Left lung (tissue), 10 donors: Measurements from ENCODE around the gene CWC27. TPM values are rescaled to one million over a fixed set of nuclear protein-coding genes. Genes with fewer than 3 reads are reported as not detected.
"Not testable (repeated sequence)": the region's sequence is repeated elsewhere in the genome, so short reads cannot be mapped to it uniquely, and the experiment has no call there.

Experiments used
- ATAC-seq: fragments of 200-7000 bp; cut with Tn5 transposase; one replicate; pipeline ENCODE4 v1.9.1; 2020; ENCODE audit warnings: moderate library complexity
- DNase-seq, 4 donors: peaks; one replicate each; pipeline ENCODE4 v3.0.0-alpha.2; 2013 to 2020
- H3K27ac ChIP-seq, 2 donors: fragments of 200-600 bp; sonication (generic) in 1 of 2; one replicate each; pipeline versions ENCODE4 v1.5.0 to v1.8.0; 2020 to 2021
- H3K27me3 ChIP-seq, 2 donors: fragments of 200-600 bp; sonication (generic) in 1 of 2; one replicate each; pipeline versions ENCODE4 v1.5.0 to v1.8.0; 2020 to 2021
- H3K36me3 ChIP-seq, 2 donors: fragments of 200-600 bp; sonication (generic) in 1 of 2; one replicate each; pipeline versions ENCODE4 v1.5.0 to v1.8.0; 2020 to 2021
- H3K4me1 ChIP-seq, 2 donors: fragments of 200-600 bp; one replicate each; pipeline ENCODE4 v1.8.0; 2021
- H3K4me3 ChIP-seq, 2 donors: fragments of 200-600 bp; sonication (generic) in 1 of 2; one replicate each; pipeline versions ENCODE4 v1.5.0 to v1.8.0; 2020 to 2021; ENCODE audit warnings: mild to moderate bottlenecking in 1 of 2
- H3K9me3 ChIP-seq, 2 donors: fragments of 200-600 bp; sonication (generic) in 1 of 2; one replicate each; pipeline versions ENCODE4 v1.5.0 to v1.8.0; 2020 to 2021
- CTCF ChIP-seq, 2 donors: fragments of 200-600 bp; sonication (generic) in 1 of 2; IDR thresholded peaks; one replicate each; pipeline versions ENCODE4 v1.5.0 to v1.8.0; 2021; ENCODE audit warnings: antibody characterized with exemption in 2 of 2
- intact Hi-C, 2 donors: fragments of 100-400 bp; cut with DNase I; formaldehyde crosslinking; loops; one replicate each; pipeline versions ENCODE4 v1.11.2 to v1.14.2; 2022
- polyA plus RNA-seq, 6 donors: library from polyadenylated mRNA; unstranded; fragments of 120-200 nt; gene quantifications; one replicate each; pipeline ENCODE4 v1.2.1, GENCODE V29; 2013; ENCODE audit not compliant: insufficient read length in 6 of 6
- total RNA-seq, 2 donors: library from RNA; stranded (reverse); fragmentation: NEBNext Ultra II Directional; extraction: Animal tissue kit (Norgen Biotek cat#: 25700); gene quantifications; one replicate each; pipeline ENCODE4 v1.2.1, GENCODE V29; 2021
- donor health status: DM: no; HTN: yes; CAD: no.
- donor health status: DM: no; HTN: no; CAD: no.

The CWC27 gene
- total and polyA plus RNA-seq, 8 donors, result 14.3 to 45.4 (median 36.3) TPM

GRCh38 chr5:64884541-64884940 is 115.8 kb downstream of the CWC27 start:
- DNase-seq (no peak), ATAC-seq (no peak)
- H3K27me3 ChIP-seq, result no peaks in the 10 kb centered on the region
- H3K9me3 ChIP-seq, result no peaks in the 10 kb centered on the region
- TF ChIP-seq CTCF (IDR thresholded peaks at IDR 0.05), result no peak
- no peaks in the 10 kb centered on the region for H3K36me3 ChIP-seq
- H3K4me1 ChIP-seq, result no peaks in the 10 kb centered on the region
- no peak overlapping the region for H3K27ac ChIP-seq
- H3K4me3 ChIP-seq, result no peak overlapping the region
- intact Hi-C loops, result no loop called here

GRCh38 chr5:64887910-64888309 is 119.2 kb downstream of the CWC27 start:
- intact Hi-C loops, result no loop called here
- H3K4me3 ChIP-seq, result no peak overlapping the region
- no peak for TF ChIP-seq CTCF (IDR thresholded peaks at IDR 0.05)
- no peaks in the 10 kb centered on the region for H3K36me3 ChIP-seq
- H3K27me3 ChIP-seq, result no peaks in the 10 kb centered on the region
- ATAC-seq (no peak), DNase-seq (no peak)
- H3K9me3 ChIP-seq, result no peaks in the 10 kb centered on the region
- H3K27ac ChIP-seq, result no peak overlapping the region
- no peaks in the 10 kb centered on the region for H3K4me1 ChIP-seq

DNA sequence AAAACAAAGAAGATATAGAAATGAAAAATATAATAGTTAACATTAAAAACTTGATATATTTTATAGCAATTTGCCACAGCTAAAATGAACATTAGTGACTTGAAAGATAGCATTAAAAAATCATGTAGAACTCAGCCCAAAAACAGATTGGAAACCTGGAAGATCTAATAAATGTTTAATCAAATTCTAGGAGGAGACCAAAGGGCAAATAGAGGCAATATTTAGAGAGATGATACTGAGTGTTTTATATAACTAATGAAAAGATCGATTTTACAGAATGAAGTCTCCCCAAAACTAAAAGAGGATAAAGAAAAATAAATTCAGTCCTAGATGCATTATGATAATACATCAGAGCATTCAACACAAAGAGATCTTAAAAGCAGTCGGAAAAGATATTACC is 127.0 kb downstream of the CWC27 start:
- Histone ChIP-seq H3K4me3 (no peak overlapping the region), H3K4me1 (no peaks in the 10 kb centered on the region), H3K27ac (no peak overlapping the region), H3K9me3 (peaks cover 0 to 4% of the 10 kb centered on the region in 2 donors), H3K36me3 (peaks cover 0 to 4% of the 10 kb centered on the region in 2 donors), H3K27me3 (no peaks in the 10 kb centered on the region)
- no peak for TF ChIP-seq CTCF (IDR thresholded peaks at IDR 0.05)
- DNase-seq, result no peak
- intact Hi-C loops, result no loop called here
- ATAC-seq, result no peak

- Histone ChIP-seq H3K4me3 (no peak overlapping the region), H3K27ac (no peak overlapping the region), H3K4me1 (no peaks in the 10 kb centered on the region), H3K9me3 (peaks cover 0 to 6% of the 10 kb centered on the region in 2 donors), H3K36me3 (peaks cover 0 to 4% of the 10 kb centered on the region in 2 donors), H3K27me3 (no peaks in the 10 kb centered on the region)
- ATAC-seq (no peak), DNase-seq (no peak)
- intact Hi-C loops, result no loop called here
- TF ChIP-seq CTCF (IDR thresholded peaks at IDR 0.05), result no peak
Observed at GRCh38 chr5:64899838-64900237, 131.1 kb downstream of the CWC27 start.

GRCh38 chr5:64900618-64901017 is 131.9 kb downstream of the CWC27 start:
- peaks cover 0 to 4% of the 10 kb centered on the region in 2 donors for H3K36me3 ChIP-seq
- no peaks in the 10 kb centered on the region for H3K27me3 ChIP-seq
- DNase-seq (peak in 1 of 4 donors; percentile 4), ATAC-seq (no peak)
- no peaks in the 10 kb centered on the region for H3K4me1 ChIP-seq
- H3K27ac ChIP-seq, result no peak overlapping the region
- TF ChIP-seq CTCF (IDR thresholded peaks at IDR 0.05), result no peak
- no peak overlapping the region for H3K4me3 ChIP-seq
- peaks cover 0 to 6% of the 10 kb centered on the region in 2 donors for H3K9me3 ChIP-seq
- intact Hi-C loops, result no loop called here

DNA sequence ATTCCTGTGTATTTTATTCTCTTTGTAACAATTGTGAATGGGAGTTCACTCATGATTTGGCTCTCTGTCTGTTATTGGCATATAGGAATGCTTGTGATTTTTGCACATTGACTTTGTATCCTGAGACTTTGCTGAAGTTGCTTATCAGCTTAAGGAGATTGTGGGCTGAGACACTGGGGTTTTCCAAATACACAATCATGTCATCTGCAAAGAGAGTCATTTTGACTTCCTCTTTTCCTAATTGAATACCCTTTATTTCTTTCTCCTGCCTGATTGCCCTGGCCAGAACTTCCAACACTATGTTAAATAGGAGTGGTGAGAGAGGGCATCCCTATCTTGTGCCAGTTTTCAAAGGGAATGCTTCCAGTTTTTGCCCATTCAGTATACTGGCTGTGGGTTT is 138.7 kb downstream of the CWC27 start:
- H3K4me1 ChIP-seq, H3K27me3 ChIP-seq: not testable (repeated sequence)

More for the DNA sequence above, 138.7 kb downstream of the CWC27 start:
- DNase-seq, H3K4me3 ChIP-seq, H3K36me3 ChIP-seq, H3K27ac ChIP-seq, ATAC-seq, intact Hi-C loops: not testable (repeated sequence)
- peaks cover 0 to 15% of the 10 kb centered on the region in 2 donors for H3K9me3 ChIP-seq
